ENCODE measurements around the gene ADAMTS2. TPM values are rescaled to one million over a fixed set of nuclear protein-coding genes. Genes with fewer than 3 reads are reported as not detected.

The ADAMTS2 gene
- total and polyA plus RNA-seq, 2 donors (not counting 3 experiments of a cell fraction or from before 2014, with no cell fraction given) = not detected

GRCh38 chr5:179166171-179166885, 178.9 kb downstream of the ADAMTS2 start:
- POLR2A ChIA-PET = no interaction called here
- Histone ChIP-seq H3K36me3 (ENCODE audit: control insufficient read depth in 2 of 2, extremely low read depth in 1 of 2, insufficient read depth in 2 of 2, low read length in 2 of 2) (no peaks in the 10 kb centered on the region), H3K9me3 (replicated peaks; ENCODE audit: control insufficient read depth, insufficient read depth, low read length) (no peaks in the 10 kb centered on the region), H4K20me1 (replicated peaks; ENCODE audit: control insufficient read depth, extremely low read depth, insufficient read depth, low read length) (no peaks in the 10 kb centered on the region), H3K9me1 (replicated peaks; ENCODE audit: control insufficient read depth, extremely low read depth, insufficient read depth, low read length) (no peaks in the 10 kb centered on the region), H3K27me3 (ENCODE audit: control insufficient read depth in 2 of 2, insufficient read depth in 2 of 2, low read length in 2 of 2) (no peaks in the 10 kb centered on the region), H3K9ac (replicated peaks; ENCODE audit: extremely low read depth, insufficient read depth, low read length) (no peak overlapping the region), H3K79me2 (ENCODE audit: control insufficient read depth, insufficient read depth, low read length) (no peaks in the 10 kb centered on the region), H2AFZ (ENCODE audit: low read depth, low read length) (no peak overlapping the region), H3K4me3 (replicated peaks in 1 of 3; ENCODE audit: insufficient read depth in 1 of 3, low read depth in 1 of 3, low read length in 3 of 3) (no peak overlapping the region), H3K4me2 (ENCODE audit: insufficient read depth, low read length) (no peak overlapping the region), H3K27ac (ENCODE audit: insufficient read depth, low read depth, low read length) (no peak overlapping the region), H3K4me1 (ENCODE audit: control insufficient read depth, extremely low read depth, insufficient read depth, low read length) (no peaks in the 10 kb centered on the region)
- TF ChIP-seq JUN (IDR thresholded peaks at IDR 0.05; ENCODE audit: borderline replicate concordance, insufficient read depth, insufficient read length, low read depth) (no peak), POLR2A (IDR thresholded peaks at IDR 0.05; ENCODE audit: low read depth, low read length) (no peak), POLR2AphosphoS5 (IDR thresholded peaks at IDR 0.05; ENCODE audit: insufficient read depth, low read depth, low read length) (no peak), MAX (IDR thresholded peaks at IDR 0.05; ENCODE audit: insufficient read depth, insufficient read length) (no peak), FOS (IDR thresholded peaks at IDR 0.05; ENCODE audit: borderline replicate concordance, insufficient read depth, low read length) (no peak), EZH2 (IDR thresholded peaks at IDR 0.05; ENCODE audit: borderline replicate concordance, low read depth, low read length, severe bottlenecking) (no peak), CTCF (IDR thresholded peaks at IDR 0.05; ENCODE audit: extremely low read depth in 1 of 2, insufficient read depth in 1 of 2, low read depth in 1 of 2, low read length in 2 of 2) (no peak), MYC (IDR thresholded peaks at IDR 0.05; ENCODE audit: low read depth, low read length) (no peak), GATA2 (IDR thresholded peaks at IDR 0.05; ENCODE audit: insufficient read depth, insufficient read length, low read depth, low read length) (no peak)
- dilution Hi-C loops (cut with MboI; ENCODE audit: extremely low pct_ligation_motif_present, low sequenced_read_pairs) (no loop called here), intact Hi-C loops (cut with micrococcal nuclease) (loop anchor here (5.0 kb wide), 1 partner anchor 501 kb away; no protein-coding TSS in a partner anchor)
- no peak for DNase-seq (ENCODE audit: low read depth, low spot score)
- no TSS peak for BruUV-seq (replicated peaks)
- CTCF ChIA-PET = interaction anchor here (1.7 kb wide), 1 partner anchor 327 kb away, joined by 13 read pairs; no protein-coding TSS in a partner anchor
- no peak for FAIRE-seq
